Activated CD8-positive, alpha-beta memory T cell treated with anti-CD3 and anti-CD28 coated beads, Interleukin-2, amount 50 U/mL, for 24 hours (primary cell): Measurements from ENCODE around the gene COX8C.
"Not testable (repeated sequence)": the region's sequence is repeated elsewhere in the genome, so short reads cannot be mapped to it uniquely, and the experiment has no call there.

ENCODE experiments used
- DNase-seq: peaks from one replicate; pipeline ENCODE4 v3.0.0-alpha.2; 2020; ENCODE audit errors: extremely low read depth

COX8C gene

DNA sequence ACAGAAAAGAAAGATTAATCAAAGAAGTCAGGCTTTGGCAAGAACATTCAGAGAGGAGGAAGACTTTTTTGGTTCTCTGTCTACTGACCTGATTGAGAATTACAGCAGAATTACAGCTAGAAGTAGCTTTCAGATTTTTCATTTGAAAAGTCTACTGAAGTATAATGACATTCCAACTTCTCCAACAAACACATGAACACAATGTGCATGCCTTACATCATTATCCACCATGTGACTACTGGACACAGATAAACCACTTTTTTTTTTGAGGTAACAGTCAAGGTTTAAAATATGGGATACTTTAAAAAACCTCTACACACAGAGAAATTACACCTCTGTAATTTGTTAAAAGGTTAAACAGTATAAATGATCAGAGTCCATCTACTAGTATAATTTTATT is 26.5 kb upstream of the COX8C start:
- DNase-seq: no peak

DNA sequence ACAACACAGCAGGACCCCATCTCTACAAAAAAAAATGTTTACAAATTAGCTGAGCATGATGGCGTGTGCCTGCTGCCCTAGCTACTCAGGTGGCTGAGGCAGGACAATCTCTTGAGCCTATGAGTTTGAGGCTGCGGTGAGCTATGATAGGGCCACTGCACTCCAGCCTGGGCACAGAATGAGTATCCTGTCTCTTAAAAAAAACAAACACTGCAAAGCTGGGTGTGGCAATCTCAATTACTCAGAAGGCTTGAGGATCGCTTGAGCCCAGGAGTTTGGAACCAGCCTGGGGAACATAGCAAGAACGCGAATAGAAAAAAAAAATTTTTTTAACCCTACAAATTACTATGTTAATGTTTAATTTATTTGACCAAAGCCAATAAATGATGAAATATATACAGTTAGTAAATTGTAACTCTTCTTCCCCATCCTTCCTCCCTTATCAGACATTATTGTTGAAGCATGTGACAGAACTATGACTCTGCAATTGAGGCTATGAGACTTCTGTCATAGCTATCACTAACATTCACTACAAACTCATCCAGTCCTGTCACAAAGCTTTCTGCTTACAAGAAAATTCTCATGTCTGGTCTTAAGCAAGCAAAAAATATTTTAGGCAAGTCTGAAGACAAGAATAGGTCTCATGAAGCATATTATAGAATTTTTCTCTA is 23.9 kb upstream of the COX8C start:
- no peak for DNase-seq

DNA sequence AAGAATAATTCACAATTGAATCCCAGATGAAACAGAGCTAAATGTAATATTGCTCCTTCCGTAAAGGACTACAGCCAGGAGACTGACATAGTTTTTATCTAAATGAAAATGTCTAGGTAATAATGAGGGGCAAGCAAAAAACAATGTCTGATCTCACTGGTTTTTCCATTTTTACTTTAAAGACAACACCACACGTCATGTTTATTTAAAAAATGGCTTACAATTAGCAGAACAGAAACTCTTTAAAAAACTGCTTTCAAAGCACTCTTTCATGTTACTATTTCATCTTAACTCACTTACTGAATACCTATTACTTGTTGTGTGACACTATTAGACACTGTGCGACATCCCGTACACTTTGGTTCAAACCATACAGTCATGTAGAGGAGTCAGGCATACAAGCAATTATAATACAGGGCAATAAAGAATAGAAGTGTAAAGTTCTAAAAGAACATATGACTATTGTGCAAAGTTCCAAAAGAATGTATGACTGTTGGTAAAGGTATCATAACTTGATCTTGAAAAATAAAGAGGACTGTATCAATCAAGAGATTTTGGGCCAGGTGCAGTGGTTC is 23.3 kb upstream of the COX8C start:
- no peak for DNase-seq

DNA sequence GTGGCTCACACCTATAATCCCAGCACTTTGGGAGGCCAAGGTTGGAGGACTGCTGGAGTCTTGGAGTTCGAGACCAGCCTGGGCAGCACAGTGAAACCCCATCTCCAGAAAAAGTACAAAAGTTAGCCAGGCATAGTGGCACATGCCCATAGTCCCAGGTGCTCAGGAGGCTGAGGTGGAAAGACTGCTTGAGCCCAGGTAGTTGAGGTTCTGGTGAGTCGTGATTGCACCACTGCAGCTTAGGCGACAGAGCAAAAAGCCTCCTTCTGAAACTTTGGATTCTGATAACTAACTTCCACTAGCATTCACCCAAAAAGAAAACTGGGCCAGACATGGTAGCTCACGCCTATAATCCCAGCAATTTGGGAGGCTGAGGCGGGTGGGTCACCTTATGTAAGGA is 20.8 kb upstream of the COX8C start:
- DNase-seq: no peak

DNA sequence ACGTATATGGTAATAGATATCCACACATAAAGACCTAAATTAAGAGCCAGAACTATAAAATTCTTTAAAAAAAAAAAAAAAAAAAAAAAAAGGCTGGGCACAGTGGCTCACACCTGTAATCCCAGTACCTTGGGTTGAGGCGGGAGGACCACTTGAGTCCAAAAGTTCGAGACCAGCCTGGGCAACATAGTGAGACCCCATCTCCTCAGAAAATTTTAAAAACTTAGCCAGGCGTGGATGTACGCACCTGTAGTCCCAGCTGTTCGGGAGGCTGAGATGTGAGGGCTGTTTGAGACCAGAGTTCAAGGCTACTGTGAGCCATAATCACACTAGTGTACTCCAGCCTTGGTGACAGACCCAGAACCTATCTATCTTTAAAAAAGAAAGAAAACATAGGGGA is 18.4 kb upstream of the COX8C start:
- no peak for DNase-seq

DNA sequence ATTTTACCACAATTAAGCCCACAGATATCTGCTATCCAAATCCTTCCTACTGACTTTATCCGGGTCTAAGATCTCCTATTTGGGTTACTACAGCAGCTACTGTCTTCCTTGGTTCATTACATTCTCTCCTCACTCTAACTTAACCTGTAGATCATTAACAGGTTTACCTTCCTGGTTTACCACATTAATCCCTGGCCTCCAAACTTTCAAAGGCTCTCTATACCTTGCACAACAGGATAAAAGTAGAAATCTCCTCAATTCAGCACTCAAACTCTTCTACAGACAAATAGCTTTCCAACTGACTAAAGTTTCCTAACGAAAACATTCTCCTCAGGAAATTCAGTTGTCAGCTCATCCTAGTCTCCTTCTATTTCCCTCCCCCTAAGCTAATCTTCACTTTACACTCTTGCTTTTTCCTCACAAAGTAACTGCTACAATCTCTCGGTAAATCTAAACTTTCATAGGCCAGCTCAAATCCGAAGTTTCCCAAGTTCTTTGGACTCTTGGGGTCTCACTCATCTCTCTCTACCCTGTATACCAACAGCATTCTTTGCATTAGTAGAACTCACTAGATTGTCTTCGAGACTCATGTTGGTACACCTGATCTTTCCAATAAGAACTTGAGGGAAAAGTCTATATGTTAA is 16.9 kb upstream of the COX8C start:
- DNase-seq: no peak

DNA sequence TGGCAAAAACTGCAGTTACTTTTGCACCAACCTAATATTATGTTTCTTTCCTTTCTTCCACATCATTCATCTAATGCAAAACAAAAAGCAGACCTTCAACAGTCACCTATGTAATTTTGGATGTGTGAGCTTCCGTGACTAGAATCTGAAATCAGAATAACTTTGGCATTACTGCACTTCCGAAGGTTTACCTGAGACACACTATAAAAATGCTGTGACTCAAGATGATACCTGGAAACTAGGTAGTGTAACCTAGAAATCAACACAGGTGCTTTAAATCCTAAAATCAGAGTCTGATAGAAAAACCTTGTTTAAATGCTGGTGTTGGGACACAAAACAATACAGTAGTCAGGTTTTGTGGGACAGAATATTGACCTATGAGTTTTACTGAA is 16.4 kb upstream of the COX8C start:
- no peak for DNase-seq

DNA sequence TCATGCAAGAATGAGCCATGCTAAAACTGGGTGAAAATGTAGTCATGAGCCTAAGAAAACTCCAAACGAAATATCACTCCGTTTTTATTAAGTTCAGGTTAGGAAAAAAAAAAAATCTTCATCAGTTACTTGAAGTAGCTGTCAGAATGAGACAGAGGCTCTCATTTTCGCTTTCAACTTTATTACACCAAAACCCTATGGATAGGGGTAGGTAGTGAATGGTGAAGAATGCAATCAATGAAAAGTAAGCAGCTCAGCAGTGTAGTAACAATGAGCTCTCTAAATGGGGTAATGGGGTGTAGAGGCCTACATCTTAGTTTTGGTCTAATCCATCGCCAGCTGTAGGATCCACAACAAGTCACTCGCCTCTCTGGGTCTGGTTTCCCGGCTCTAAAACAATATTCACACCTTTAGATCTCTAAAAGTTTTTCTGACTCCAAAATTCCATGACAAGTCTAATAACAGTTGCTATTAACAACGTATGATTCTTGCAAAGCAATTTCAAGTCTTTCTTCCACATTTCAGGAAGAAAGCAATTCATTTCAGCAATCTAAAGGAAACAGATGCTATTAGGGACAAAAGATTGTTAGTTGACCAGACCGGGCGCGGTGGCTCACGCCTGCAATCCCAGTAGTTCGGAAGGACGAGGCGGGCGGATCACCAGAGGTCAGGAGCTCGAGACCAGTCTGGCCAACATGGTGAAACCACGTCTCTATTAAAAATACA is 15.8 kb upstream of the COX8C start:
- no peak for DNase-seq

DNA sequence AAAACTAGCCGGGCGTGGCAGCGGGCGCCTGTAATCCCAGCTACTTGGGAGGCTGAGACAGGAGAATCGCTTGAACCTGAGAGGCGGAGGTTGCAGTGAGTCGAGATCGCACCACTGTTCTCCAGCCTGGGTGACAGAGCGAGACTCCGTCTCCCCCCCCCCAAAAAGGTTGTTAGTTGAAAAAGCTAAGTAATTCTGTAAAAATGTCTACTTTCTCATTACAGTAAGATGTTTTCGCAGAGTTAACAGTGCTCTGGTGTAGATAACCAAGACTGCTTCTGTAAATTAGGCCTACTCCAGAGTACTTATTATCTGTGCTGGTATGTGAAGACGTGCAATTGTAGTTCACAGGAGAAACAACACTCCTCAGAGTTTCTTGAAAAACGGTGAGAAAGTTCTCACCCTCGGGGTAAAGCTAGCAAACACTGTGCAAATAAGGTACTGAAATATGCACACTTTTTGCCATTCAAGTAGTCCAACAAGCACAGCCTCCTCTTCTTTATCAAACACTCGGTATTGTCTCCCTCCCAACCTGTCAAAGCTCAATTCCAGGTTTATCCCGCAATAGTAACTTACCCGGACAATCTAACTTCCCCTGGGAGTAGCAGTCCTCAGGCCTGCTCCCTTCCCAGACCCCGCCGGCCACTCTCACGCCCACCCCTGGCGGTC is 15.1 kb upstream of the COX8C start:
- no peak for DNase-seq

DNA sequence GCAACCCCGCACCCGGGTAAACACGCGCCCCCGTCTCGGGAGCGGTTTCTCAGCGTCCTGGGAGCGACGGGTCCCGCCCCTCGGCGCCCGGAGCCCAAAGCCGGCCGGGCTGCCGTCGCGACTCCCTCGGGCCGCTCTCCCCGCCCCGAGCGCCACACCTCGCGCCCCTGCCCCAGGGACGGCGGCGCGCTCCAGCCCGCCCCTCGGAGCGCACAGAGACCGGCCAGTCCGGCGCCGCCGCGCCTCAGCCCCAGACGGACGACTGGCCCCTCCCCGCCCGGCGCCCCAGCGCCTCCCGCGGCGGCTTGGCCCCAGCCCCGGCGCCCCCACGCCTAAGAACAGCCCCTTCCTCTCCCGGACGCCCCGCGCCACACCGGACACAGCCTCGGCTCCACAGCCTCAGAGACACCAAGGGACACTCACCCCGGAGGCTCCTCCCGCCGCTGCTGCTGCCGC is 14.6 kb upstream of the COX8C start:
- DNase-seq: no peak

DNA sequence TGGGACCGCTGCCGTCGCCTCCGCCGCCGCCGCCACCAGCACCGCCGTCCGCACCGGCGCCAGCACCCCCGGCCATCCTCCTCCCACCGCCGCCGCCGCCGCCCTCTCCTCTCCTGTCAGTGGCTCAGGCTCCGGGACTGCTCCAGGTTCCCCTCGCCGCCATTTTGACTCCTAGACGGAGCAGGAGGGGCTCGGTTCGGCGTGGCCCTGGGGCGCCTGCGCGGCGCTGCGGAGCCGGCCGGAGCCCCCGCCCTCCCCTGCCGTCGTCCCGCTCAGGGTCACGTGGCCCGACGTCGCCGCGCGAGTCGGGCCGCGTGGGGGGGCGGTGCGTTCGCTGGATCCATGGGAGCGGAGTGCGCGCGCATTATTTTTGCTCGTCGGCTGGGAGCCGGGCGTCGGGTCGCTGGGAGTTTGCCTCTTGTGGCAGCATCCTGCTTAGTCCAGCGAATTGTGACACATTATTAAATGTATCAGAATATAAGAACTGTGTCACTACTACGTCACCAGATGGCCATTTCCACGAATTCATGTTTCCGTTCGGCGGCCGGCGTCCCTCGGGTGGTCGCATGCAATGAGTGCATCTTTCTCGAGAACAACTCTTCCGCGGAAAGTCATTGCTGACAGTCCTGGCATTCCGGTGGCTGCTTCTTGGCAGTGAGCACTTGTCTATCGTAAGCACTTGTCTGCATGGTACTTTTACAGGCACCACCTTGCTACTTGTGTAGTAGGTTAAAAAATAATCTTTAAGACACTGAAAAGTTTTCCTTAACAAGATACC is 13.9 kb upstream of the COX8C start, which contains the start of gene BTBD7:
Gene BTBD7 (minus strand): TSS at position 184 of the 778 bp plus-strand sequence. CDS start 36,985 bp downstream, outside the sequence.
- DNase-seq: peak; percentile 83

DNA sequence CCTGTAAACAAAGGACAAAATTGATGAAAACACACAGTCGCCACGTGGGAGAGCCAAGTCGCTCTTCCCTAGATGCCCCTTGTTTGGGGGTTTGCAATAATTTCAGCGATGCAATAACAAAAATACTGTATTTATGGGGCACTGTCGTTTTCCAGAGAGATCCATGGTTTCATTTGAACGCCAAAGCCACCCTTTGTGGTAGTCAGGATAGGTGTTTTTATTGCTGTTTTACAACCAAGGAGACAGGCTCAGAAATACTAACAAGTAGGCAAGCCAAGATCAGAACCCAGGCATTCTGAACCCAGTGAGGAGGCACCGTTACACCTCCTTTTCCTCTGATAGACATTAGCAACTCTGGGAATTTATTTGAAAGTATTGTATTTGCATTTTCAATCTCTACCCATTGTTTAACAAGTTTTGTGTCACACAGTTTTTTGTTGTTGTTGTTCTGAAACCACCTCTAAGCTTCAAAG is 13.3 kb upstream of the COX8C start:
- DNase-seq: no peak

DNA sequence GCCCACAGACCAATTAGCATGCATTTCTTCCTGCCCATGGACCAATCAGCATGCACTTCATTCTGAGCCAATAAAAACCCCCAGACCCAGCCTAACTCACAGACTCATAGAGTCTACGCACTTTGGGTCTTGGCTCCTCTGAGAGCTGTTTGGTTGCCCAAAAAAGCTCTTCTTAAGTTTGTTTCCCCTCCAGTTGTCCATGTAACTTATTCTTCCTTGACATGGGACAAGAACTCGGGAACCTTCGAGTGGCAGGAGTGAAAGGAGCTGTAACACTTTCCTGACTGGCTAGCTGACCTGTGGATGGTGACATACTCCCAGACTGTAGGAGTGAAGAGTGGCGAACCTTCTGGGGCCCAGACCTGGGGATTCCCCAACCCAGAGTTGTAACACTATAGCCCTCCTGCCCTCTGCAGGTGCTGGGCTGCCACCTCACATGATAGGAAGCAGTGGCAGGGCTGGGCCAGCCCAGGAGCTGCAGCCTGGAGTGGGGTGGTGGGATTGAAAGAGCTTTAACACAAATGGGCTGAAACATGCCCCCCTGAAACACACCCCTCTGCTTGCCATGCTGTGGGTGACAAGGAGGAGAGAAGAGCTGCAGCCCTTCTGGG is 9.7 kb upstream of the COX8C start:
- no peak for DNase-seq

DNA sequence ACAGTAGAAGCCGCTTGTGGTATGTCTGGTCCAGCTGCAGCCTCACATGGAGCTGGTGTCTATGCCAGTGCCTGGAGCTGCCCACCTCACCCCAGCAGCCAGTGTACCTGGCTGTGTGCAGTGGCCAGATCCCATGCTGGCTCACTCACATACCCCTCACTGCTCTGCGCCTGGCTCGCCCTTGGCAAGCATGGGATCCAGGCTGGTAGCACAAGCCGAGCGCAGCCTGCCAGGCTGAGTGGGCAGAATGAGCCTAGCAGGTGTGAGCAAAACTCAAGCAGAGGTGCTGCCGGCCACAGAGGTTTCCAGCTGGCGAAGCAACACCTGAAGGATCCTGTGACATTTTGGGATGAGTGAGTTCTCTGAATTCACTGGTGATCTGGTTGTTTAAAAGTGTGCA is 9.1 kb upstream of the COX8C start:
- no peak for DNase-seq

DNA sequence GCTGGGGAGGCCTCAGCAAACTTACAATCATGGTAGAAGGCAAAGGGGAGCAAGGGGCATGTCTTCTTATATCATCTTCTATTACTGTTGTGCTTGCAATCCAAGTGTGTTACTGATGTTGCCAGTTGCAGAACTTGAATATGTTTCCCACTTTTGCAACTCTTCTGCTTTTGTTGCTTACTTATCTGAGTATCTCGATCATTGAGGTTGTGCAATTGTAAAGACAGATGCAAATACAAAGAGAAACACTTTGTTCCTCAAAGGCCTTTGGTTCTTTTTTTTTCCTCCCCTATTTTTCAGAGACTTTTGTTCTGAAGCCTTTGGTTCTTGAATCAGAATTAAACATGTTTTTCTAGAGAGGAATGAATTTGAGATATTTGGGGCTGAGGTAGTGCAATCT is 3.7 kb upstream of the COX8C start:
- no peak for DNase-seq

DNA sequence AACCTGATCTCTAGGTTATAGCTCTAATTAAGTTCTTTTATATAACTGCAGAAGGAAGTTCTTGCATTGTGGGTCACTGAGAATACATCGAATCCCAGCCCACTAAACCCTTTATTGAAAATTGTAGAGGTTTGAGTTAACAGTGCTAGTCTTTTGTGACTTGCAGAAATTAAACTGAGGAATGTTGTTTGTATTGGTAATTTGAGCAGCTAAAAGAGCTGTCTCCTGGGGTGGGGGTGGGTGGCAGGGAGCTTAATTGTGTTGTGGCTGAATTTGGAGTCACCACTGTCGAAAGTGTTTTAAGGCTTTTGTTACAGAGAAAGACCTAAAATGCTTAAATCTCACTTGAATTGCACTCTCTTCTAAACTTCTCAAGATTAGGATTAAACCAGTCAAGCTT is 3.2 kb upstream of the COX8C start:
- DNase-seq: no peak

DNA sequence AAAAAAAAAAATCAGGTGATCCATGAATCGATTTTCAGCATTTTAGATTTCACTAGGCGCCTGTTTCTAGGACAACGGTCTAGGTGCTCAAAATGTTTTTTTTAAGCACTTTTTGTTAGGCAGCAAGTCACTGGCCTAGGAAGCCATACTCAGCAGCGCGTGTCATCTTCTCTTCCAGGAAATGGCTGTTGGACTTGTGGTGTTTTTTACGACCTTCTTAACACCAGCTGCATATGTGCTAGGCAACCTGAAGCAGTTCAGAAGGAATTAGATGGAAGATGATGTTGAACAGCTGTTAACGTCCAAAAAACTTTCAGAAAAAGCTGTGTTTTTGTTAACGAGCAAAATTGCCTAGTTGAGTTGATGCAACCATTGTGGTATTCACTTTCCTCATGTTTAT is 868 bp downstream of the COX8C start:
- no peak for DNase-seq

DNA sequence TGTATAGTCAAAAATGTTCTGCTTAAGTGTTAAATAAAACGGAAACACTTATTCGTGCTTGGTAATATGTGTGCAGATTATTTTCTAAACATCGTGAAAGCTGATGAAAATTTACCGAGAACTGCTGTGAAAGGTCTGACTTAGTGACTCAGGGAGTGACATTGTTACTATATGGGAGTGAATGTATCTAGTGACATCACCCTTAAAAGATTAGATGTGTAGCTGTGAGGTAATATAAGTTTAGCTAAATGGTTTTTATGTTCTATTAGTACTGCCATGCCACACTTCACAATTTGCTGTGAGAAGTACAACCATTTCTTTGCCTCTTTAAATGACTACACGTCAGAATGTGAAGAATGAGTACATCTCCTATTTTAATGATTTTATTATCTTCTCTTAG is 1.3 kb downstream of the COX8C start:
- DNase-seq: no peak

DNA sequence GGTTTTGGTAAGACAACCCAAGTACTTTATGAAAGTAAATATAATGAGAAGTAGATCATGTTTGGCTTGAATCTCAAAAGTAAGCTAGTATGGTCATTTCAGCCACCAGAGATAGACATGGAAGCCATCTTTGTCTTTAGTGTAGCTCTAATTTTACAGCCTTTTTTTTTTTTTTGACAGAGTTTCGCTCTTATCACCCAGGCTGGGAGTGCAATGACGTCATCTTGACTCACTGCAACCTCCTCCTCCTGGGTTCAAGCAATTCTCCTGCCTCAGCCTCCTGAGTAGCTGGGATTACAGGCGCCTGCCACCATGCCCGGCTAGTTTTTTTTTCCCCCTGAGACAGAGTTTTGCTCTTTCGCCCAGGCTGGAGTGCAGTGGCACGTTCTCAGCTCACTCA is 7.9 kb downstream of the COX8C start:
- DNase-seq: not testable (repeated sequence)

DNA sequence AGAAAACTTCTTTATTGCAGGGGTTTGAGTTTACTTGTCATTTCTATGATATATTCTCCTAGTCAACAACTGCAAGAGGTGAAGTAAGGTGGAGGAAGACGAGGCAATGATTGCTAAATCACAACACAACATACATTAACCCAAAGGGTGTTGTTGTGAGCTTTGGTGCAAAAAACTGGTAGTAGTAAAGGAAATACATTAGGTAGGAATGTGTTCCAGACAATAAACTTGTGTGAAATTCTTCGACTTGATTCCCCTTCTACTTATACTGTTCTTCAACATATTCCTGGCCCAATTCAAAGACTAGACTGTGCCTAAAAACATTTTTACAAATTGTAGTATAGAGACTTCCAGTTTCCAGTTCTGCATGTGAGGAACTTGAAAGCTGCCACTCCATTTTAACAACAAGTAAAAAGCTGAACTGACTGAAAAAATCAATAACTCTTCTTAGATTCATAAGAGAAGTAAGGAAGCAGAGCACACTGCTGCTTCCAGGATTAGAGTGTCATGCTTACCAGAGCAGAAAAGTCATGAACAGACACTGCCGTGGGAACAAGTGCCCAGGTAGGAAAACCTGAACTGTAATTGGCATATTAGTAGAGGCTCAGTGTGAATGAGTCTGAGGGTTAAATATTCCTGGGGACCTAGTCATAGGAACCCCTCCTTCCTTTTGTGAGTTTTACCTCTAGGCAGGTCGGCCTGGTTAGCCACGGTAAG is 22.2 kb downstream of the COX8C start:
- DNase-seq: no peak
